OCI-LY1 (cell line): ENCODE results near the gene PDE9A.

Experiments
- H2AFZ ChIP-seq: fragments of 200-600 bp; sonication (generic), shearing (Covaris generic); 2 replicates; pipeline ENCODE4 v1.6.0; 2014; ENCODE audit warnings: antibody characterized with exemption, mild to moderate bottlenecking, low read length
- H3F3A ChIP-seq: fragments of 200-600 bp; sonication (generic), shearing (Covaris generic); 2 replicates; pipeline ENCODE4 v1.6.0; 2014; ENCODE audit warnings: mild to moderate bottlenecking, antibody characterized with exemption, low read length, moderate library complexity; ENCODE audit not compliant: insufficient read depth
- H3K27ac ChIP-seq: fragments of 200-600 bp; sonication (generic); 2 replicates; pipeline ENCODE4 v1.5.1; 2014; ENCODE audit warnings: low read length, mixed run types, mild to moderate bottlenecking, low read depth; ENCODE audit not compliant: poor library complexity, severe bottlenecking
- H3K27me3 ChIP-seq: fragments of 200-600 bp; sonication (generic); 2 replicates; pipeline ENCODE4 v1.6.0; 2014; ENCODE audit warnings: antibody characterized with exemption, mild to moderate bottlenecking, low read length, moderate library complexity; ENCODE audit not compliant: insufficient read depth
- H3K36me3 ChIP-seq: fragments of 200-600 bp; sonication (generic); 2 replicates; pipeline ENCODE4 v1.6.1; 2014; ENCODE audit warnings: mild to moderate bottlenecking, antibody characterized with exemption, low read length, moderate library complexity, mixed read lengths; ENCODE audit not compliant: insufficient read depth
- H3K4me1 ChIP-seq: fragments of 200-600 bp; sonication (generic); 2 replicates; pipeline ENCODE4 v1.5.1; 2014; ENCODE audit warnings: mild to moderate bottlenecking, low read length, moderate library complexity; ENCODE audit not compliant: insufficient read depth, severe bottlenecking
- H3K4me2 ChIP-seq: fragments of 200-600 bp; sonication (generic), shearing (Covaris generic); 2 replicates; pipeline ENCODE4 v1.6.1; 2014; ENCODE audit warnings: low read length
- H3K4me3 ChIP-seq: fragments of 200-600 bp; sonication (generic); 2 replicates; pipeline ENCODE4 v1.5.1; 2014; ENCODE audit warnings: low read length, low read depth, mild to moderate bottlenecking, mixed read lengths; ENCODE audit not compliant: poor library complexity, severe bottlenecking
- H3K79me2 ChIP-seq: fragments of 200-600 bp; shearing (Covaris generic); 2 replicates; pipeline ENCODE4 v1.6.1; 2016; ENCODE audit warnings: mixed run types, low read length, mixed read lengths; ENCODE audit not compliant: insufficient read depth
- H3K9ac ChIP-seq: fragments of 200-600 bp; sonication (generic), shearing (Covaris generic); 2 replicates; pipeline ENCODE4 v1.6.1; 2014; ENCODE audit warnings: mild to moderate bottlenecking, low read length, mixed read lengths
- H3K9me2 ChIP-seq: fragments of 200-600 bp; sonication (generic), shearing (Covaris generic); 2 replicates; pipeline ENCODE4 v1.6.1; 2014; ENCODE audit warnings: low read depth, mild to moderate bottlenecking, low read length, mixed read lengths
- H3K9me3 ChIP-seq: fragments of 200-600 bp; shearing (Covaris generic); 2 replicates; pipeline ENCODE4 v1.6.1; 2014; ENCODE audit warnings: low read length, mixed read lengths
- H4K20me1 ChIP-seq: fragments of 200-600 bp; sonication (generic), shearing (Covaris generic); 2 replicates; pipeline ENCODE4 v1.6.0; 2016; ENCODE audit warnings: mild to moderate bottlenecking, low read length; ENCODE audit not compliant: insufficient read depth
- CTCF ChIP-seq: fragments of 200-600 bp; sonication (generic), shearing (Covaris generic); IDR thresholded peaks from 2 replicates; pipeline ENCODE4 v1.5.1; 2017; ENCODE audit warnings: mild to moderate bottlenecking, antibody characterized with exemption, low read length, moderate library complexity, mixed read lengths
- EZH2 ChIP-seq: fragments of 200-600 bp; sonication (generic), shearing (Covaris generic); IDR thresholded peaks from 2 replicates; pipeline ENCODE4 v1.8.0; 2017; ENCODE audit warnings: borderline replicate concordance, mixed run types, mild to moderate bottlenecking, antibody characterized with exemption, low read length, moderate library complexity, mixed read lengths

Gene PDE9A

GRCh38 chr21:42632336-42632751 is 21.1 kb upstream of the PDE9A start:
- H3K36me3 ChIP-seq: no peaks in the 10 kb centered on the region
- no peak overlapping the region for H3K4me3 ChIP-seq
- H4K20me1 ChIP-seq: no peaks in the 10 kb centered on the region
- TF ChIP-seq CTCF: no peak; the same call in 1 of the 2 replicates
- no peak for TF ChIP-seq EZH2
- no peak overlapping the region for H3K4me2 ChIP-seq
- H3K27ac ChIP-seq: no peak overlapping the region
- H2AFZ ChIP-seq: no peak overlapping the region
- H3K9ac ChIP-seq: no peak overlapping the region
- H3F3A ChIP-seq: no peaks in the 10 kb centered on the region
- H3K9me2 ChIP-seq: no peaks in the 10 kb centered on the region
- no peaks in the 10 kb centered on the region for H3K4me1 ChIP-seq
- H3K9me3 ChIP-seq: no peaks in the 10 kb centered on the region
- H3K27me3 ChIP-seq: peaks cover 3% of the 10 kb centered on the region; the same call in 1 of the 2 replicates
- H3K79me2 ChIP-seq: no peaks in the 10 kb centered on the region

- H3K4me1 ChIP-seq: no peaks in the 10 kb centered on the region
- no peaks in the 10 kb centered on the region for H3K9me2 ChIP-seq
- no peak overlapping the region for H3K27ac ChIP-seq
- no peak for TF ChIP-seq CTCF
- no peak for TF ChIP-seq EZH2
- H3F3A ChIP-seq: no peaks in the 10 kb centered on the region
- H3K27me3 ChIP-seq: peaks cover 3% of the 10 kb centered on the region; the same call in 1 of the 2 replicates
- no peak overlapping the region for H3K9ac ChIP-seq
- no peaks in the 10 kb centered on the region for H3K9me3 ChIP-seq
- H2AFZ ChIP-seq: no peak overlapping the region
- no peaks in the 10 kb centered on the region for H3K36me3 ChIP-seq
- H3K4me3 ChIP-seq: no peak overlapping the region
- no peaks in the 10 kb centered on the region for H3K79me2 ChIP-seq
- H4K20me1 ChIP-seq: no peaks in the 10 kb centered on the region
- H3K4me2 ChIP-seq: no peak overlapping the region
Observed at GRCh38 chr21:42632771-42633690, 20.4 kb upstream of the PDE9A start.

- H3K4me1 ChIP-seq: no peaks in the 10 kb centered on the region
- H3K79me2 ChIP-seq: no peaks in the 10 kb centered on the region
- H3K27me3 ChIP-seq: peaks cover 3% of the 10 kb centered on the region; the same call in 1 of the 2 replicates
- no peak overlapping the region for H3K27ac ChIP-seq
- TF ChIP-seq CTCF (no peak), EZH2 (no peak)
- H3K9me3 ChIP-seq: no peaks in the 10 kb centered on the region
- no peak overlapping the region for H3K4me3 ChIP-seq
- H3F3A ChIP-seq: no peaks in the 10 kb centered on the region
- H3K36me3 ChIP-seq: no peaks in the 10 kb centered on the region
- no peak overlapping the region for H3K4me2 ChIP-seq
- H3K9me2 ChIP-seq: no peaks in the 10 kb centered on the region
- no peaks in the 10 kb centered on the region for H4K20me1 ChIP-seq
- H2AFZ ChIP-seq: no peak overlapping the region
- no peak overlapping the region for H3K9ac ChIP-seq
Observed at GRCh38 chr21:42633858-42634257, 19.6 kb upstream of the PDE9A start.
